Duodenal mucosa (tissue), 2 donors: ENCODE measurements around the gene GRSF1.

Source experiments
- H3K27ac ChIP-seq: one replicate; pipeline ENCODE4 v1.7.0; 2013; ENCODE audit warnings: low read depth, low read length
- H3K27me3 ChIP-seq, 2 donors: one replicate each; pipeline ENCODE4 v1.7.0; 2013; ENCODE audit warnings: low read length in 2 of 2, control low read depth in 1 of 2; ENCODE audit not compliant: insufficient read depth in 2 of 2, control insufficient read depth in 1 of 2
- H3K36me3 ChIP-seq, 2 donors: one replicate each; pipeline ENCODE4 v1.7.0; 2013; ENCODE audit warnings: low read length in 2 of 2, control low read depth in 1 of 2; ENCODE audit not compliant: insufficient read depth in 2 of 2, control insufficient read depth in 1 of 2
- H3K4me1 ChIP-seq, 2 donors: one replicate each; pipeline ENCODE4 v1.7.0; 2013; ENCODE audit warnings: low read length in 2 of 2, control low read depth in 1 of 2; ENCODE audit not compliant: insufficient read depth in 2 of 2, control insufficient read depth in 1 of 2
- H3K4me3 ChIP-seq, 2 donors: one replicate each; pipeline ENCODE4 v1.7.0; 2013; ENCODE audit warnings: low read length in 2 of 2, low read depth in 1 of 2
- H3K9ac ChIP-seq, 2 donors: one replicate each; pipeline ENCODE4 v1.7.0; 2013; ENCODE audit warnings: low read length in 2 of 2, low read depth in 1 of 2
- H3K9me3 ChIP-seq, 2 donors: one replicate each; pipeline ENCODE4 v1.7.0; 2013; ENCODE audit warnings: low read length in 2 of 2, control low read depth in 1 of 2; ENCODE audit not compliant: control insufficient read depth in 1 of 2

The GRSF1 gene

DNA sequence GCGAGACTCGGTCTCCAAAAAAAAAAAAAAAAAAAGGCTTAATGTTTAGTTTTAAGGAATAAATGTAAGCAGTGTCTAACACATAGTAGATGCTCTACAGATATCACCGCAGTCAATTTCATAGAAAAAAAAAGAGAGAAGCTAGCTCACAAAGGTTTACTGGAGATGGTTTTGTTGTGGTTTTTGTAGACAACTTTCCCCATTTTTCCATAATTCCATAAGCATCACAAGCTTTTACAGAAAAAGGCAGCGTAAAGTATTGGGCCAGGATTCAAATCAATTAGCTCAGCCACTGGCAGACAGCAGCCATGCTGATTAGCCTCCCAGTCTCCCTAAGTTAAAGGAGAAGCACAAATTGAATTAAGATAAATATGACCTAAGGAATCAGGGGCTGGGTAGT, 1.5 kb downstream of the GRSF1 start:
- H3K9me3 ChIP-seq = no peaks in the 10 kb centered on the region
- peaks cover 2 to 18% of the 10 kb centered on the region in 2 donors for H3K36me3 ChIP-seq
- H3K27ac ChIP-seq = no peak overlapping the region
- peak overlapping the region; percentile 90 to 92 for H3K4me3 ChIP-seq
- no peaks in the 10 kb centered on the region for H3K27me3 ChIP-seq
- H3K4me1 ChIP-seq = peaks cover 9 to 11% of the 10 kb centered on the region in 2 donors
- peak overlapping the region; percentile 87 to 96 for H3K9ac ChIP-seq

DNA sequence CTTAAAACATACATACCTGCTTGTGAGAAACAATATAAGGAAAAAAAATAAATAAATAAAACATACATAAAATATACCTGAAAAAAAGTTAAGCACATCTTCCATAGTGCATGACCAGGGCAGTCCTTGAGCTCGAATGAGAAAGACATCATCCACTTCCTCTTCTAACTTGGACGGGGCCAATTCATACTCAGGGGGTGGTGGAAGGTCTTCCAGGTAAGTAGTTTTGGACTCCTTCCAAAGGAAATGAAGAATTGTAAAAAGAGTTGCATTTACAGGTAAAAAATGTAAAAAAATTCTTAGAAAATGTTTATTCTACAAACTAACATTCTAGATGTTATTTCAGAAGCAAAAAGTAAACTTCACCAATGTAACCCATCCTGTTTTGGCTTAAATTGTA, 3.6 kb downstream of the GRSF1 start:
- Histone ChIP-seq H3K9ac (no peak overlapping the region), H3K4me3 (no peak overlapping the region), H3K27ac (no peak overlapping the region), H3K36me3 (peaks cover 16 to 34% of the 10 kb centered on the region in 2 donors), H3K4me1 (peaks cover 9 to 11% of the 10 kb centered on the region in 2 donors), H3K9me3 (no peaks in the 10 kb centered on the region), H3K27me3 (no peaks in the 10 kb centered on the region)

DNA sequence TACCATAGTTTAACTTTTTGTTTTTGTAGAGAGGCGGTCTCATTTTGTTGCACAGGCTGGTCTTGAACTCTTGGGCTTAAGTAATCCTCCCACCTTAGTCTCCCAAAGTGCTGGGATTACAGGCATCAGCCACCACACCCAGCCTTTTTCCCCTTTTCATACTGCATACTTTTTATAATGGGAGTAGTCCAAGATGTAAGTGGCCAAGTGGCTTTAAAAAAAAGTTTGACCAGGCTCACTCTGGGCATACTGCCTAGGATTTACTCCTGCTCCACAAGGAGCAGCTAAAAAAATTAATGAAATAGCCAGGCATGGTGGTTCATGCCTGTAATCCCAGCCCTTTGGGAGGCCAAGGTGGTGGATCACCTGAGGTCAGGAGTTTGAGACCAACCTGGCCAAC, 6.0 kb downstream of the GRSF1 start:
- Histone ChIP-seq H3K27ac (no peak overlapping the region), H3K27me3 (no peaks in the 10 kb centered on the region), H3K36me3 (peaks cover 23 to 51% of the 10 kb centered on the region in 2 donors), H3K9me3 (no peaks in the 10 kb centered on the region), H3K4me1 (peaks cover 9 to 11% of the 10 kb centered on the region in 2 donors), H3K9ac (no peak overlapping the region), H3K4me3 (no peak overlapping the region)

DNA sequence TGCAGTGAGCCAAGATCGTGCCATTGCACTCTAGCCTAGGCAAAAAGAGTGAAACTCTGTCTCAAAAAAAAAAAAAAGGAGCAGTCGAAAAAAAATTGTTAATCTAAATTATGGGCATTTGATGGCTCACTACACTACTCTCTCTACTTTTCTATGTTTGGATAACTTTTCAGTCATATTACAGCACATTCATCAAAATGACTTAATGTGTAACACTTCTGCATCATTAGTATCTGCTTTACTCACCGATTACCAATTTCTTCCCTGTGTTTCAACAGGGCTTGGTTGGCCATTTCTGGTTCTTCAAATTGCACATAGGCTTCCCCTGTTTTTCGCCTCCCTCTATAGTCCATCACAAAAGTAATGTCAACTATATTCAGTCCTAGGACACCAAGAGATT, 8.4 kb downstream of the GRSF1 start:
- H3K27me3 ChIP-seq = no peaks in the 10 kb centered on the region

DNA sequence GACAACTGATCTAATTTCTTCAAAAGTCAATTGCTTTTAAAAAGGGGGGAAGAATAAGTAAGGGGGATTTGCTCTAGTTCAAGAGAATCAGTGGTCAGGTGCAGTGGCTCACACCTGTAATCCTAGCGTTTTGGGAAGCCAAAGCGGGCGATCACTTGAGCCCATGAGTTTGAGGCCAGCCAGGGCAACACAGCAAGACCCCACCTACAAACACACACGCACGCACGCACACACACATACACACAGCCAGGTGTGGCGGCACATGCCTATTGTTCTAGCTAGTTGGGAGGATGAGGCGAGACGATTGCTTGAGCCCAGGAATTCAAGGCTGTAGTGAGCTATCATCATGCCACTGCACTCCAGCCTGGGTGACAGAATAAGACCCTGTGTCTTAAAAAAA, 9.6 kb downstream of the GRSF1 start:
- no peaks in the 10 kb centered on the region for H3K27me3 ChIP-seq
- H3K9ac ChIP-seq = no peak overlapping the region
- no peaks in the 10 kb centered on the region for H3K4me1 ChIP-seq
- H3K36me3 ChIP-seq = peaks cover 29 to 67% of the 10 kb centered on the region in 2 donors
- no peak overlapping the region for H3K4me3 ChIP-seq
- H3K27ac ChIP-seq = no peak overlapping the region
- H3K9me3 ChIP-seq = no peaks in the 10 kb centered on the region

More for the DNA sequence above, 8.4 kb downstream of the GRSF1 start:
- H3K27ac ChIP-seq = no peak overlapping the region
- H3K9me3 ChIP-seq = no peaks in the 10 kb centered on the region
- peaks cover 23 to 63% of the 10 kb centered on the region in 2 donors for H3K36me3 ChIP-seq
- no peak overlapping the region for H3K4me3 ChIP-seq
- peaks cover 0 to 1% of the 10 kb centered on the region in 2 donors for H3K4me1 ChIP-seq
- H3K9ac ChIP-seq = no peak overlapping the region

DNA sequence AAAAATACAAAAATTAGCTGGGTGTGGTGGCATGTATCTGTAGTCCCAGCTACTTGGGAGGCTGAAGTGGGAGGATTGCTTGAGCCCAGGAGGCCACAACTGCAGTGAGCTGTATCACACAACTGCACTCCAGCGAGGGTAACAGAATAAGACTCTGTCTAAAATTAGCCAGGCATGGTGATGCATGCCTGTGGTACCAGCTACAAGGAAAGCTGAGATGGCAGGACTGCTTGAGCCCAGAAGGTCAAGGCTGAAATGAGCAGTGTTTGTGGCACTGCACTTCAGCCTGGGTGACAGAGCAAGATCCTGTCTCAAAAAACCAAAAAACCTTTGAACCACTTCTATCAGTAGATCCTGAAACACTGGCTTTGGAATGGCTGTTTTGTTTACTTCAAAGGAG, 10.2 kb downstream of the GRSF1 start:
- Histone ChIP-seq H3K9me3 (no peaks in the 10 kb centered on the region), H3K4me1 (no peaks in the 10 kb centered on the region), H3K9ac (no peak overlapping the region), H3K36me3 (peaks cover 29 to 67% of the 10 kb centered on the region in 2 donors), H3K27ac (no peak overlapping the region), H3K4me3 (no peak overlapping the region), H3K27me3 (no peaks in the 10 kb centered on the region)

DNA sequence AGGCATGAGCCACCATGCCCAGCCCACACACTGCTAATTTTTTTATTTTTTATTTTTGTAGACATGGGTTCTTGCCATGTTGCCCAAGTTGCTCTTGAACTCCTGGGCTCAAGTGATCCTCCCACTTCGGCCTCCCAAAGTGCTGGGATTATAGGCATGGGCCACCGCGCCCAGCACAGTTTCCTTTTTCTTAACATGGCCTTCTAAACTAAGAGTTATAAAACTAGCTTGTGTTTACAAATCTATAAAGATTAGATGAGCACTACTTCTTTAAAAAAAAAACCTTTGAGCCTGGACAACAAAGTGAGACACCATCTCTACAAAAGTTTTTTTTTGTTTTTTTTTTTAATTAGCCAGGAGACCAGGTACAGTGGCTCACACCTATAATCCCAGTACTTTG, 10.7 kb downstream of the GRSF1 start:
- peaks cover 29 to 69% of the 10 kb centered on the region in 2 donors for H3K36me3 ChIP-seq
- H3K27me3 ChIP-seq = no peaks in the 10 kb centered on the region
- no peak overlapping the region for H3K4me3 ChIP-seq
- no peak overlapping the region for H3K9ac ChIP-seq
- H3K27ac ChIP-seq = no peak overlapping the region
- H3K9me3 ChIP-seq = no peaks in the 10 kb centered on the region
- no peaks in the 10 kb centered on the region for H3K4me1 ChIP-seq

DNA sequence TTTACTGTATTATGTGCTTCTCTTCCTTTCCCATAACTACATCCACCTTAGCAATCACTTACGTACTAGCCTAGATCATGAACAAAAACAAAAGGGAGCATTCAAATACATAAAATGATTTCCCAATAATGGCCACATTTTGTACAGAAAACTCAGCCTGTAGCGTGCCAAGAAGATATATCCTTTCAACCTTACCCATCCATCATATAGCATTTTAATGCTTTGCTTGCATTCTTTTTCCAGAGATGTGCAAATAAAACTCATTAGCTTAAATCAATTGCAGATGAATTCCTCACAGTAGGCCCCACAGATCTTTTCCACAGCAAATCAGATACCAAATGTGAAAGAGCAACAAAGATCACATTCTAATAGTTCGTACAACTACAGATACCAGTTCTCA, 20.8 kb downstream of the GRSF1 start:
- no peaks in the 10 kb centered on the region for H3K4me1 ChIP-seq
- H3K27me3 ChIP-seq = no peaks in the 10 kb centered on the region
- H3K36me3 ChIP-seq = peaks cover 27 to 43% of the 10 kb centered on the region in 2 donors
- H3K9ac ChIP-seq = no peak overlapping the region
- H3K9me3 ChIP-seq = no peaks in the 10 kb centered on the region
- H3K4me3 ChIP-seq = no peak overlapping the region
- no peak overlapping the region for H3K27ac ChIP-seq

DNA sequence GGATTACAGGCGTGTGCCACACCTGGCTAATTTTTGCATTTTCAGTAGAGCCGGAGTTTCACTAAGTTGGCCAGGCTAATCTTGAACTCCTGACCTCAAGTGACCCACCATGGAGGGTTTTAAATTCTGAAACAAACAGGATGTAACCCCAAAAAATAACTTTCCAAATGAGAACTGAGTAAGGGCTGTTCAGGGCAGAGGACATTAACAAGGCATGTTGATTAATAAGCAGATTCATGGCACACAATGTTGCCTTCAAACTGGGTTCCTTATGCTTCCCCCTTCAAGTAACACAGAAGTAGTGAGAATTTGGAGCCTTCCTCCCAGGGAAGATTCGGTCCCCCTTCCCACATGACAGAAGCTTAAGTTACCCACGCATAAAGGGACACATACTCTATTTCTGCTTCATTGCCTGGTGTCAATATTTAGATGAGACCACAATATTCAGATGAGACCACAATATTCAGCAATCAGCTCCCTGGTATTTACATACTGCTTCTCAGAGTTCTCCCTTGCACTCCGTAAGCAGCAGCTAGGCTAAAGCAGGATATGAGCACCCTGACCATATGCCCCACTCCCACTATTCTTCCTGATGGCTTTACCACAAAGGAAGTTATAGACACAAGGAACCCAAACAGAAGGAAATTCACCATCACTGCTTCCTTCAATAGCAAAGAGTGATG, 21.4 kb downstream of the GRSF1 start:
- Histone ChIP-seq H3K9me3 (no peaks in the 10 kb centered on the region), H3K4me3 (no peak overlapping the region), H3K36me3 (peaks cover 21 to 37% of the 10 kb centered on the region in 2 donors), H3K27me3 (no peaks in the 10 kb centered on the region), H3K27ac (no peak overlapping the region), H3K4me1 (no peaks in the 10 kb centered on the region), H3K9ac (no peak overlapping the region)

DNA sequence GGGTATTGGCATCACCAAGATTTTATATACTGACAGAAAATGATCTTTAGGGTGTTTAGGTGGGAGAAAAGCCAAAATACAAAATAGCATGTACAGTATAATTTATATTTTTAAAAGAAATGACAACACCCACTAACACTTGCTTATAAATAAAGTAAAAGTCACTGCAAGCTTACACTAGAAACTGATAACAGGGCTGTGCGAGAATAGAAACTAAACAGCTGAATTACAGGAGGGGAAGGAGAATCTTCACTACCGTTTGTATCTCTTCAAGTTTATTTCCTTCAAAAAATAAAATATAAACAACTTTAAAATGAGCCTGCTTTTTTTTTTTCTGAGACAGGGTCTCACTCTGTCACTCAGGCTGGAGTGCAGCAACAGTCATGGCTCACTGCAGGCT, 22.8 kb downstream of the GRSF1 start:
- Histone ChIP-seq H3K4me1 (no peaks in the 10 kb centered on the region), H3K9ac (no peak overlapping the region), H3K4me3 (no peak overlapping the region), H3K9me3 (no peaks in the 10 kb centered on the region), H3K27ac (no peak overlapping the region), H3K27me3 (no peaks in the 10 kb centered on the region), H3K36me3 (peaks cover 18 to 29% of the 10 kb centered on the region in 2 donors)
